ENCODE measurements around the gene PACS2.

The PACS2 gene

DNA sequence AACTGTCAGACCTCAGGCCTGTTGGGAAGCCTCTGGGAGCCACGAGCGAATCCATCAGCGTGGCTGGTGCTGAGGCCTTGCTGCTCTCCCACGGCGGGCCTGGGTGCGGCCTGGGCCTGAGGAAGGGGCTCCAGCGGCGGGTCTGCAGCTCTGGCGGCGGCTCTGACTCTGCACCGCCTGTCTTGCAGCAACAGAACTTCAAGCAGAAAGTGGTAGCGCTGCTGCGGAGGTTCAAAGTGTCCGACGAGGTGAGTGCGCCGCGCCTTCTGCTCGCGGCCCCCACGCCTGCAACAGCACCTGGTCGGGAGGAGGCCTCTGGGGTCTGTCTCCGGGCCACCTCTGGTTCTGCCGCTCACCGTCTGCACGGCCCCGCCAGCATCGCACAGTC is 55.1 kb downstream of the PACS2 start:
- no peak for DNase-seq (ENCODE audit: low spot score)

DNA sequence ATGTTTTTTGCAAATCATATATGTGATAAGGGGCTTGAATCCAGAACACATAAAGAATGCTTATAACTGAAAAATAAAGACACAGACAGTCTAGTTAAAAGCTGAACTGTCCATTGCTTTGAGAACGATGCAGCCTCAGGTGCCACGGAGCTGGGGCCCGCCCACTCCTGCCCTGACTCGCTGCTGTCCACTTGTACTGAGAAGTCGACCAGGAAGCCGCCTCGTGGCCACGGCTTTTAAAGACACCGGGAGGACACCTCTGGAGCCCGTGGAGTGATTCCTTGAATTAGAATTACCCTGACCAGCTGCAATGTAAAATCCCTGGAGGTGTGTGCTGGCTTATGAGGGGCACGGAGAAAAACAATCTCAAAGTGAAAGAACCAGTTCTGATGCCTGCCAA is 59.8 kb downstream of the PACS2 start:
- DNase-seq (ENCODE audit: low spot score), result no peak

- DNase-seq (ENCODE audit: low spot score), result no peak
Observed at GRCh38 chr14:105375635-105376057, 61.1 kb downstream of the PACS2 start.

- DNase-seq (ENCODE audit: low spot score), result no peak
Observed at GRCh38 chr14:105376521-105377440, 62.2 kb downstream of the PACS2 start.

- no peak for DNase-seq (ENCODE audit: low spot score)
Observed at GRCh38 chr14:105377555-105378182, 63.1 kb downstream of the PACS2 start.

- DNase-seq (ENCODE audit: low spot score), result no peak
Observed at GRCh38 chr14:105378199-105378598, 63.7 kb downstream of the PACS2 start.

DNA sequence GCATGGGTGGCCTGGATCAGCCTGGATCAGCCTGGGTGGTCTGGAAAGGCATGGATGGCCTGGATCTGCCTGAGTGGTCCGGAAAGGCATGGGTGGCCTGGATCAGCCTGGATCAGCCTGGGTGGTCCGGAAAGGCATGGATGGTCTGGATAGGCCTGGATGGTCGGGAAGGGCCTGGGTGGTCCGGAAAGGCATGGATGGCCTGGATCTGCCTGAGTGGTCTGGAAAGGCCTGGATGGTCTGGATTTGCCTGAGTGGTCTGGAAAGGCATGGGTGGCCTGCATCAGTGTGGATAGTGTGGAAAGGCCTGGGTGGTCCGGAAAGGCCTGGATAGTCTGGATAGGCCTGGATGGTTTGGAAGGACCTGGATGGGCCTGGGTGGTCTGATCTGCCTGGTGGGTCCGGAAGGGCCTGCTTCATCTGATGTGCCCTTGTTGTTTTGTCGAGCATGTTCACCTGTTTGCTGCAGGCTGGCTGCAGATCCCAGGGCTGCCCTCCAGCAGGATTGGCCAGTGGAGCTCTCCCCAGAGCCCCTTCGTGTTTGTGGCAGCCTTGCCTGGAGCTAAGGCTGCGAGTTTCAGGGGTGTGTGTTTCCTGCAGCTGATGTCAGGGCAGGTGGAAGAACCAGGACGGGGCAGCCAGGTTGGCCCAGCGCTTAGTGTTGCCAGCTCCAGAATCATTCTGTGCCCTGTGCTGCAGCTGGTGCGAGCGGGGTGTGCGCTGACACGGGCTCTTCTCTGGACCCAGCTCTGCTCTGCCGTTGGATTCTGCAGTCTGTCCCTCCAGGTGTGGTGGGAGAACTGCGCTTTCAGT is 64.5 kb downstream of the PACS2 start:
- DNase-seq (ENCODE audit: low spot score), result no peak

- DNase-seq (ENCODE audit: low spot score), result no peak
Observed at GRCh38 chr14:105379946-105380345, 65.4 kb downstream of the PACS2 start.

DNA sequence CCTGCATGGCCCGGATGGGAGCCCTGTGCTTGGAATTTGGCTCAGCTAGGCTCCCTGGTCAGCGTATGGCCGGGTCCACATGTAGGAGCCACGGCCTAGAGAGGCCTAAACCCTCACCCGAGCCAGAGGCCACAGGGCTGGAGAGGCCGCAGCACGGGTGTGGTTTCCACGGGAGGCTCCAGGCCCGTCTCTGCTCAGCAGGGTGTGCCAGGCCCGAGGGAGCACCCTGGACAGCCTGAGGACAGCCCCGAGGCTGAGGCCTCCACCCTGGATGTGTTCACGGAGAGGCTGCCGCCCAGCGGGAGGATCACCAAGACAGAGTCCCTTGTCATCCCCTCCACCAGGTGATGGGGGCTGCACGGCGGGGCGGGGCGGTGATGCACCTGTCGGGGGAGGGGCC is 66.2 kb downstream of the PACS2 start:
- no peak for DNase-seq (ENCODE audit: low spot score)

DNA sequence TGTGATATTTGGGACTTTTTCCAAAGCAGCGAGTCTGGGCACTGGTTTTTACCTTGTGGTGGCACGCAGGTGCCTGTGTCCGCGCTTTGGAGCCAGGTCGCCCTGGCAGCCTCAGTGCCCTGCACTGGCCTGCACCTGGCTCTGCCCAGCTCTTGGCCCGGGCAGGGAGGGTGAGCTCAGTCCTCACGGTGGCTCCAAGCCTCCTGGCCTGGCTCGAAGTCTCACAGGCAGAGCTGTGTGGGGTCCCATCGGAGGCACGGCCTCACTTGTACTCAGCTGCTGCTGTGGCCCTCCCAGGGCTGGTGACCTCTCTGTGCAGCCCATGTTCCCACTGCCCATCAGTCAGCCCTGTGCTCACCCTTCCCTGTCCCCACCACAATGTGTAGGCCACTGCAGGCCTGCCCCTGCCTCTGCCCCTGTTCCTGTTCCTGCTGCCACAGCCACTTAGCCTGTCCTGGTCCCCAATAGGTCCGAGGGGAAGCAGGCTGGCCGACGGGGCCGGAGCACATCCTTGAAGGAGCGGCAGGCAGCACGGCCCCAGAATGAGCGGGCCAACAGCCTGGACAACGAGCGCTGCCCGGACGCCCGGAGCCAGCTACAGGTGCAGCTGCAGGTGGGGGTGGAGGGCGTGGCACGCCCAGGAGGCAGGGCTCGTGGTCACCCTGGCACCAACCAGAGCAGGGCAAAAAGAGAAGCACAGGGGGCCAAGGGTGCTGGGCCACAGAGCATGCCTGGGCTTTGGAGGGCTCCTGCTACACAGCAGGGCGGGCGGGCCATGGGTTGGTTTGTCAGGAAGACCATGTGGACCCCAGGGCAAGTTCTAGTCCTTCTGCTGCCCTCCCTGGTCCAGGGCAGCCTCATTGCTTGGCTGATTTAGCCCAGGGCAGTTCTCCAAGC is 67.1 kb downstream of the PACS2 start:
- DNase-seq (ENCODE audit: low spot score), result no peak

DNA sequence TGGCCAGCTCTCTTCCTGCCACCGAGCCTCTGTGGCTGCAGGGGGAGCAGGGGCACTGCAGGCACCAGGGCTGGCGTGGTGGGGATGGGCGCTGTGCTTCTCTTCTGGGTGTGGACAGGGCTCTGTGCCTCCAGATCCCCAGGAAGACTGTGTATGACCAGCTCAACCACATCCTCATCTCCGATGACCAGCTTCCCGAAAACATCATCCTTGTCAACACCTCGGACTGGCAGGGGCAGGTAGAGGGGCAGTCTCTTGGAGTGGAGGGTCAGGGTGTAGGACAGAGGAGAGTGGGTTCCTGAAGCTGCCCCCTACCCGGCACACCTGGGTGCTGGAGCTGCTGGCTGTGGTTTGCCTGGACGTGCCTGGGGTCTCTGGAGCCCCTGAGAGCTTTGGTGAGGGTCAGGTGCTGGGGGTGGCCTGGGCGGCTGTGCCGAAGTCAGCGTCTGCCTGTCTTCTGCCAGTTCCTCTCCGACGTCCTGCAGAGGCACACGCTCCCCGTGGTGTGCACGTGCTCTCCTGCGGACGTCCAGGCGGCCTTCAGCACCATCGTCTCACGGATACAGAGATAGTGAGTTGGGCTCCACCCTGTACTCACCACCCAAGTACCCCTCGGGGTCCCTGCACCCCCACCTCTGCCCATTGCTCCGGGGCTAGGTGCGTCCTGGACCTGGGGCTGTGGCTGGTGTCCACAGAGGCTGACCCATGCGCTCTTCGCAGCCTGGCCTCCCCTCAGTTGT is 68.0 kb downstream of the PACS2 start:
- no peak for DNase-seq (ENCODE audit: low spot score)

GRCh38 chr14:105383083-105383730 is 68.7 kb downstream of the PACS2 start:
- DNase-seq (ENCODE audit: low spot score), result no peak

GRCh38 chr14:105384041-105384557 is 69.6 kb downstream of the PACS2 start:
- no peak for DNase-seq (ENCODE audit: low spot score)

GRCh38 chr14:105384605-105385321 is 70.2 kb downstream of the PACS2 start:
- no peak for DNase-seq (ENCODE audit: low spot score)

- DNase-seq (ENCODE audit: low spot score), result no peak
Observed at GRCh38 chr14:105385322-105385637, 70.7 kb downstream of the PACS2 start.

DNA sequence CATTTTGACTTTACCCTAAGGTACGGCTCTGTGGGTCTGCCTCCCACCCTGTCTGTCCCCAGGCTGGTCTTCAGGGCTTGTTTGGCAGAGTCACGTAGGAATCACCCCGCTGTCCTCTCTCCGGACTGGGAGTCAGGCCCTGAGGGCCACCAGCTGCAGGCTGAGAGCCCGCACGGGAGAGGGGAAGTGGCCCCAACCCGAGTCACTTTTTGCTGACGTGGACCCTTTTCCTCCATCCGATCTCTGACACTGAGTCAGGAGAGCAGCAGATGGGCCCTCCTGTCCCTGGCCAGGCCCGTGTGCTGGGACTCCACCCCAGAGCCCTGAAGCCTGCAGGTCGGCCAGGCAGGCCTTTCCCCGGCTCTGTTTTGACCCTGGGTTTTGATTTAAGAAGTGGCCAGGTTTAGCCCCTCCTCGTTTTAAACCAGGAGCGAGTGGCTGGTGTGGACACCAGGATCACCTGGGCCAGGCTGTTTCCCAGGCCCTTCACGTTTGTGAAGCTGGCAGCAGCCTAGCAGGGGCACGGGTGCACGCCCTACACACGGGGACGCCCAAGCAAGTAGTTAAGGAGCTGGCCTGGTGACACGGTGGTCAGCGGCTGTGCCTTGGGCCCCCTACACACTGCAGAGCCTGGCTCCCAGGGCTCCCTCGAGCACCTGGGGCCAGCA is 71.3 kb downstream of the PACS2 start:
- DNase-seq (ENCODE audit: low spot score), result no peak

DNA sequence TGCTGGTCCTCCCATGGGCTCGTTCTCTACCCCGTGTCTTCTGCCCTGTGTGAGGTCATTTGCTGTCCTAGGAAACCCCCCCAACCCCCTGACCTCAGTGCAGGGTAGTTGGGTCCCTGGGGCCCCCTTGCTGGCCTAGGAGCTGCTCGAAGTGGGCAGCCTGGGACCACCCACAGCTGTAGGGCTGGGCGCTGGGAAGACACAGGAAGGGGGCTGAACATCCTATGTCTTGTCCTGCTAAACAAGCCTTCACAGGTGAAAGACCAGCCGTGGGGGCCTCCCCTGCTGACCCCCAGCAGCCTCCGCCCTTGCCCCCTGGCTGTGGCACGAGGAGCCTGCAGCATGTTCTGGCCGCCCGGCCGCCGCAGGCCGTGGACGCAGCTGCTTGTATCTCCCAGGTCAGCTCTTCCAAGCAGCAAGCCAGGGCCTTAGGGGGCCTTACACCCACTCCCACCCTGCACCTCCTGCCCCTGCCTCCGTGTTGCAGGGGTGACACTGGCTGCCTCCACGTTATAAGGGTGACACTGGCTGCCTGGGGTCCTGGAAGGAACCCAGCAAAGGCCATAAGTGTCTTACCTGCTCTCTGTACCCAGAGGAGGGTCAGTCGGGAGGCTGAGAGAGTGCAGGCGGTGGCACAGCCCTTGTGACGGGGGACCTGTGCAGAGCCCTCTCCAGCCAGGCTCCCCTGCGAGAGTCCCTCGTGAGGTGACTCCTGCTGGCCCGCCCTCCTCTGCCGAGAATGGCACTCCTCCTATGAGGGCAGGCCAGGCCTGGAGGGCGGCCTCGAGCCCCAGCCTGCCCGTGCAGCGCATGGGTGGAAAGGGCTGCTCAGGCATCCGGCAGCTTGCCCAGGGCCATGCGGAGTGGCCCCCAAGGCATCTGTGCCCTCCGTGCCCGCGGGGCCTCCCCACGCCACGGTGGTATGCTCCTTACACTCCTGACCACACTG is 72.3 kb downstream of the PACS2 start:
- DNase-seq (ENCODE audit: low spot score), result no peak

DNA sequence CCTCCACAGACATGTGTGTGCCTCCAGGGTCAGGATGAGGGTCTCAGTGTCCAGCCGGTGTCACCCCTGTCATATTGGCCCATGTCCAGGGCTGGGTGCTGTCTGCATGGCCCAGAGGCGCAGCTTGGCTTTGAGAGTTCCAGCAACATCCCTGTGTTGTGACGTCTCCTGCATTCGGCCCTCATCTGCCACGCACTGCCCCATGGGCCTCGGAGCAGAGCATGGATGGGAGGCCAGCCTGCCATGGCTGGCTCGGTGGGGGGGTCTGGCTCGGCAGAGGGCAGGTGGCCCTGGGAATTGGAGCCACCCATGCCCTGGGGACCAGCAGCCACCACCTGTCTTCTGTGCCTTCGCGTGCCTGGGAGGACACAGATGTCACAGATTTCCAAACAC is 73.0 kb downstream of the PACS2 start:
- no peak for DNase-seq (ENCODE audit: low spot score)

Data from COLO829 (cell line).